GM18867 (cell line): Measurements from ENCODE around the gene OR7D2.
"Not testable (repeated sequence)": the region's sequence is repeated elsewhere in the genome, so short reads cannot be mapped to it uniquely, and the experiment has no call there.

Source experiments
- ATAC-seq: cut with Tn5 transposase; IDR thresholded peaks from one replicate; pipeline ENCODE4 v1.9.1; 2021; ENCODE audit warnings: mild to moderate bottlenecking, moderate library complexity; ENCODE audit not compliant: unreplicated experiment

The OR7D2 gene

GRCh38 chr19:9198044-9198443 lies 19.3 kb downstream of the OR7D2 start:
- not testable (repeated sequence) for ATAC-seq

- ATAC-seq: no peak
Observed at GRCh38 chr19:9205501-9206113, 26.8 kb downstream of the OR7D2 start.

GRCh38 chr19:9219489-9219888 lies 40.7 kb downstream of the OR7D2 start, which contains the start of gene OR7D4:
TSS of gene OR7D4 (minus strand) at chr19:9219589. CDS start at chr19:9214837, 4,752 bp downstream.
- no peak for ATAC-seq
